Tongue (tissue), 3 donors: ENCODE measurements around the gene NARS2. TPM values are rescaled to one million over a fixed set of nuclear protein-coding genes. Genes with fewer than 3 reads are reported as not detected.

Source experiments
- DNase-seq: peaks from one replicate; pipeline ENCODE4 v3.0.0-alpha.2; 2015
- small RNA-seq: library from RNA; depleted of rRNA; stranded (forward); fragments of <200 nt; gene quantifications from one replicate; pipeline ENCODE3, GENCODE V24; 2014; ENCODE audit warnings: low replicate concordance
- total RNA-seq: library from RNA; depleted of rRNA; stranded (reverse); fragments of >200 nt; gene quantifications from one replicate; pipeline ENCODE4 v1.2.3, GENCODE V29; 2014

NARS2 gene
- total RNA-seq, 1 donor from 2014 or later, result 27.8 TPM

GRCh38 chr11:78414321-78415051 lies 160.2 kb downstream of the NARS2 start:
- peak; percentile 24 for DNase-seq

GRCh38 chr11:78408619-78409018 lies 166.0 kb downstream of the NARS2 start:
- DNase-seq, result no peak

- DNase-seq, result no peak
Observed at GRCh38 chr11:78406568-78407196, 168.0 kb downstream of the NARS2 start.

- DNase-seq, result no peak
Observed at GRCh38 chr11:78405805-78406204, 168.9 kb downstream of the NARS2 start.

- no peak for DNase-seq
Observed at GRCh38 chr11:78403781-78404180, 170.9 kb downstream of the NARS2 start.

- no peak for DNase-seq
Observed at GRCh38 chr11:78402847-78403246, 171.8 kb downstream of the NARS2 start.

GRCh38 chr11:78400702-78401101 lies 174.0 kb downstream of the NARS2 start:
- no peak for DNase-seq

GRCh38 chr11:78400116-78400515 lies 174.5 kb downstream of the NARS2 start:
- DNase-seq, result no peak

- DNase-seq, result no peak
Observed at GRCh38 chr11:78399136-78399535, 175.5 kb downstream of the NARS2 start.

- no peak for DNase-seq
Observed at GRCh38 chr11:78398715-78399114, 175.9 kb downstream of the NARS2 start.

GRCh38 chr11:78397398-78397797 lies 177.3 kb downstream of the NARS2 start:
- no peak for DNase-seq

- no peak for DNase-seq
Observed at GRCh38 chr11:78395597-78395996, 179.1 kb downstream of the NARS2 start.

GRCh38 chr11:78392854-78393253 lies 181.8 kb downstream of the NARS2 start:
- no peak for DNase-seq

GRCh38 chr11:78391424-78391823 lies 183.2 kb downstream of the NARS2 start:
- no peak for DNase-seq

- no peak for DNase-seq
Observed at GRCh38 chr11:78390809-78391208, 183.9 kb downstream of the NARS2 start.

- DNase-seq, result no peak
Observed at GRCh38 chr11:78386215-78386941, 188.3 kb downstream of the NARS2 start.

Small RNA genes within 50 kb of the gene (small RNA-seq; reads per million reads assigned to genes)
- gene RNU6-311P, result not detected

Other genes with a start within 250 kb of the NARS2 start
- 14.2 TPM for gene GAB2, start 157.0 kb downstream of the NARS2 start, total RNA-seq